Embryonic facial prominence (tissue), 1 donor: Measurements from ENCODE around the gene TIMM10B.
A peak's percentile ranks its signal among the peaks of the same experiment; 100 is the strongest.

Experiments
- DNase-seq: peaks from one replicate; pipeline ENCODE4 v3.0.0-alpha.2; 2016; ENCODE audit errors: extremely low spot score

TIMM10B gene

GRCh38 chr11:6472934-6473333, 8.4 kb upstream of the TIMM10B start:
- no peak for DNase-seq

- DNase-seq, result peak; percentile 59
These were observed 7.6 kb upstream of the TIMM10B start, which contains the start of gene TRIM3 for GRCh38 chr11:6473451-6474412. TSS of gene TRIM3 (minus strand) at chr11:6473941. CDS start at chr11:6465695, 8,246 bp downstream.

- no peak for DNase-seq
These were observed 6.9 kb upstream of the TIMM10B start for GRCh38 chr11:6474413-6474792.

GRCh38 chr11:6474806-6475500, 6.3 kb upstream of the TIMM10B start:
- DNase-seq, result no peak

- DNase-seq, result no peak
These were observed 5.4 kb upstream of the TIMM10B start for GRCh38 chr11:6475936-6476335.

GRCh38 chr11:6476571-6476970, 4.7 kb upstream of the TIMM10B start:
- no peak for DNase-seq

GRCh38 chr11:6480299-6480914, 894 bp upstream of the TIMM10B start:
- no peak for DNase-seq

GRCh38 chr11:6481924-6482275, 599 bp downstream of the TIMM10B start:
- DNase-seq, result no peak

- no peak for DNase-seq
These were observed 1.1 kb downstream of the TIMM10B start for GRCh38 chr11:6482441-6482840.

- no peak for DNase-seq
These were observed 1.7 kb downstream of the TIMM10B start for GRCh38 chr11:6483015-6483414.

GRCh38 chr11:6485661-6486060, 4.4 kb downstream of the TIMM10B start:
- no peak for DNase-seq

- DNase-seq, result no peak
These were observed 5.0 kb downstream of the TIMM10B start for GRCh38 chr11:6486256-6486655.

- DNase-seq, result no peak
These were observed 5.6 kb downstream of the TIMM10B start for GRCh38 chr11:6486938-6487337.

GRCh38 chr11:6488342-6488741, 7.0 kb downstream of the TIMM10B start:
- no peak for DNase-seq

- no peak for DNase-seq
These were observed 7.5 kb downstream of the TIMM10B start for GRCh38 chr11:6488821-6489220.

- no peak for DNase-seq
These were observed 8.0 kb downstream of the TIMM10B start for GRCh38 chr11:6489306-6489705.

GRCh38 chr11:6497069-6497839, 16.0 kb downstream of the TIMM10B start, which contains the start of gene DNHD1:
TSS of gene DNHD1 (plus strand) at chr11:6497280. CDS start at chr11:6498216, 936 bp downstream.
- DNase-seq, result no peak

- no peak for DNase-seq
These were observed 16.8 kb downstream of the TIMM10B start for GRCh38 chr11:6498121-6498520.

- no peak for DNase-seq
These were observed 17.2 kb downstream of the TIMM10B start for GRCh38 chr11:6498544-6498943.

- no peak for DNase-seq
These were observed 21.1 kb downstream of the TIMM10B start for GRCh38 chr11:6502382-6502781.

GRCh38 chr11:6504166-6504565, 22.9 kb downstream of the TIMM10B start:
- no peak for DNase-seq
